SKM-1 (cell line): ENCODE data around the gene TSGA10.
"Not testable (repeated sequence)": the region's sequence is repeated elsewhere in the genome, so short reads cannot be mapped to it uniquely, and the experiment has no call there.

Source experiments
- DNase-seq: peaks from one replicate; lab custom pipeline; 2025; ENCODE audit not compliant: unreplicated experiment; lab: John Stamatoyannopoulos, UW

The TSGA10 gene

DNA sequence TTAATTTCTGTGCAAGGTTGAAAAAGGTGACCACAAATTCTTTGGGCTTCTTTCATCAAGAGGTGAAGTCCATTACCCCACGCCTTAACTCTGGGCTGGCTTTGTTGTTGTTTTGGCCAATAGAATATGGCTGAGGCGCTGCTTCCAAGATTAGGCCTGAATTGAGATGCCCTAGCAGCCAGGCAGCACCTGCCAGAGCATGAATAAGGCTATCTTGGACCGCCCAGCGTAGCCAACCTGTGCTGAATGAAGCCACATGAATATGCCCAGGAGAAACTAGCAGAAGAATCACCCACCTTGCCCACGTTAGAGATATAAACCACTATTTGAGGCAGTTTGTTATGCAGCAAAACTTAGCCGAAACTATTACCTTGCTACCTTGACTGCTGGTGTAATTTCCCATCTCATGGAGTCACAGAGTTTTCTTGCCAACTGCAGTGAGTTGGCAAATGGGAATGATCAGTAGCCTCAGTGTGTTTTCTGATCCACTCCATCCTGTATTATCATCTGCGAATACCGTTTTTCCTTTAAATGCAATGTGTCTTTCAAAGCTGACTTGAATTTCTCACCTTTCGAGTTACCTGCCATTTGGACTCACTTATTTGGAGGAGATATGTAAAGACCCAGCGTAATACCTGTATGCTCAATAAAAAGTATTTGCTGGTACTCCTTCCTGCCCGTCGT, 679 bp downstream of the TSGA10 start:
- DNase-seq, result no peak

DNA sequence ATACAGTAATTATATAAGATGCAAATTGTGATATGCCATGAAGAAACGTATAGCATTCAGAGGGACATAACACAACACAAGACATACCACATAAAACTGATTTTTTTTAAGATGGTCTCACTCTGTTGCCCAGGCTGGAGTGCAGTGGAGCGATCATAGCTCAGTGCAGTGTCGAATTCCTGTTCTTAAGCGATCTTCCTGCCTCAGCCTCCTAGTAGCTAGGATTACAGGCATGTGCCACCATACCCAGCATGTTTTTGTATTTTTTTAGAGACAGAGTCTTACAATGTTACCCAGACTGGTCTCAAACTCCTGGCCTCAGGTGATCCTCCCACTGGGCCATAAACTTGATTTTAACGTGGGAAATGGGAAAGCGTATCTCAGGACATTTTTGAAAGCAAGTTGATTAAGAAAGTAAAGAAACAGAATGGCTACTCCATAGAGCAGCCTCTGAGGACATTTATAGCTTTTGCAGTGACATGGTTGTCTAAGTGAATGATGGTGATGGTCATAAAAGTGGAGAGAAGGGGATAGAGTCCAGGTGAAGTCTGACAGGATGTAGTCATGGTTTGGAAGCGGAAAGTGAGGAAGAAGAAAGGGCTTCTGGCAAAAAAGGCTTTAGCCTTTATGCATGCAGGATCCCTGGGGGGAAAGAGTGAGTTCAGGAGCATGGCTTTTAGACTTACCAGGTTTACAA, 2.4 kb downstream of the TSGA10 start:
- DNase-seq, result no peak

DNA sequence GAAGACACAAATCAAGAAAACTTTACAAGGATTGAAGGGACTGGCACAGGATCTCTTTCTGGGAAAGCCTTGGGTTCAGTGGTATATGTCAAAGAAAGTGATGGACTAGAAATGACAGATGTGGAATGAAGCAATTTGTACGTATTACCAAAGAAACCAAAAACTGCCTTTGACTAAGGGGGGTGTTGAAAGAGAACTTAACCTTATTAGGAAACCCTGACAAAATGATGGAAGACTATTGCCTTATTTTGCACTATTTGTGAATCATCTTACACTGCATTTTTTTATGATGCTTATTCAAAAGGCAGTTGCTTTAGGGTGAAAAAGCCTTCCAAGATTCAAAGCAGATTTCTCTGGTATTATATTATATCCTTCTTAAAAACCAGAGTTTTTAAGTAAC, 4.0 kb downstream of the TSGA10 start:
- no peak for DNase-seq

GRCh38 chr2:99141110-99142108, 13.3 kb downstream of the TSGA10 start, which contains the start of gene C2orf15:
TSS of gene C2orf15 (plus strand) at chr2:99141707. CDS start at chr2:99150559, 8,852 bp downstream.
- DNase-seq, result peak; percentile 87

DNA sequence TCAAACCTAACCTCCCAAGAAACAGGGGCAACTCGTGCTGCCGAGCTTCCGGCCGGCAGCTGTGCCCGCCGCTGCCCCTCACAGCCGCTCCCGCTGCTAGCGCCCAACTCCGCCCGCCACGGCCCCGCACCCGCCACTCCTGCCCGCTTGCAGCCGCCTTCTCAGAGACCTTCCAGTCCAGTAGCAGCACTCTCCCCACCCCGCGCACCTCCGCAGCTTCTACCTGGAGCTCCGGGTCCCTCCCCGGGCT, 14.0 kb downstream of the TSGA10 start:
- no peak for DNase-seq

DNA sequence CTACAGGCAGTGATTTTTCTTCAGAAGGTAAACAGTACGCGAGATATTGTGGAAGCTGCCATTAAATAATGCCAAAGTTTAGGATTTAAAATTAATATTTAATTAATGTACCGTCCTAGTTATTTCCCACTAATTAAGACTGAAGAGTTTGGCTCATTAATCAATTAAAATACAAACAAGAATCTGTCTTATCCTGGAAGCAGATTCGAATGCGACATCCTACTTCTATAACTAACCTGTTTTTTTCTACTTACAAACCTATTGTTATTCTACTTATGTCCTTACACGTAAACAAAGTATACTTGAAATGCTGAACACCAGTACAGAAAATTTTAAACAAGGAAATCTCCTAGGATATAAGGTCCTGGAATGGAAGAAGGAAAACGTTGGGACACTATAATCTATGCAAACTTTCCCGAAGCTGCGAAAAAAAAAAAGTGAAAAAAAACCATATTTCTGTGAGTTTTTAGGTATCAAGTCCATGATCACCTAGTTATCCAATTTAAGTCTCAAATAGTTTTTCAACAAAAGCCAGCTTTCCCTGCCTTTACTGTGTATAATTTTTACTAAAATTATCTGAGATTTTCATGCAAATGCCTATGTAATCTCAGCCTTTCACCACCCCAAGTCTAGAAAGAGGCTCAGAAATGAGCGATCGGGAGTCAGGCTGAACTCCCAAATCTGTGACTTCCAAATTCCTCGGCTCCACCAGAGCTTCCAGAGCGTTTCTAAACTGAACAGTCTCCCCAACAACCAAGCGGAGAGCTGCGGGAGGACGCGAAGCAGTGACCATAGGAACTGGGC, 14.5 kb downstream of the TSGA10 start:
- DNase-seq, result no peak

DNA sequence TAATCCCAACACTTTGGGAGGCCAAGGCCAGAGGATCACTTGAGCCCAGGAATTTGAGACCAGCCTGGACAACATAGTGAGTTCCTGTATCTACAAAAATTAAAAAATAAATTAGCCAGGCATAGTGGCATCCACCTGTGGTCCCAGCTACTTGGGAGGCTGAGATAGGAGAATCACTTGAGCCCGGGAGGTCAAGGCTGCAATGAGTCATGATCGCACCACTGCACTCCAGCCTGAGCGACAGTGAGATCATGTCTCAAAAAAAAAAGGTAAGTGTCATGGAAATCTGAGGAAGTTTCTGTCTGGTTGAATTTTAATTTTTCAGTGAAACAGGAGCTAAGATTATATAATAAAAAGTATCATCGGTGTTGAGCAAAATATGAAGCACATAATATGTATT, 15.7 kb downstream of the TSGA10 start:
- no peak for DNase-seq

DNA sequence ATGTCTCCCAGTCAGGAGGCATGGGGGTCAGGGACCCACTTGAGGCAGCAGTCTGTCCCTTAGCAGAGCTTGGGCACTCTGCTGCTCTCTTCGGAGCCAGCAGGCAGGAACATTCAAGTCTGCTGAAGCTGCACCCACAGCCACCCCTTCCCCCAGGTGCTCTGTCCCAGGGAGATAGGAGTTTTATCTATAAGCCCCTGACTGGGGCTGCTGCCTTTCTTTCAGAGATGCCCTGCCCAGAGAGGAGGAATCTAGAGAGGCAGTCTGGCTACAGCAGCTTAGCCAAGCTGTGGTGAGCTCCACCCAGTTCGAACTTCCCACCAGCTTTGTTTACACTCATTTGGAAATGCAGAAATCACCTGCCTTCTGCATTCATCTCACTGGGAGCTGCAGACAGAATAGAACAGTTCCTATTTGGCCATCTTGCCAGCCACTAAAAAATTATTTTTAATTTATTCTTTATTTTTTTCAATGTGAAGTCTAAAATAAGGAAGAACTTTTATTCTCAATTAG, 19.6 kb downstream of the TSGA10 start:
- not testable (repeated sequence) for DNase-seq

- DNase-seq, result no peak
Observed at GRCh38 chr2:99127981-99128380, 26.8 kb downstream of the TSGA10 start.

- DNase-seq, result no peak
Observed at GRCh38 chr2:99112617-99113016, 42.1 kb downstream of the TSGA10 start.

- no peak for DNase-seq
Observed at GRCh38 chr2:99111945-99112344, 42.8 kb downstream of the TSGA10 start.

DNA sequence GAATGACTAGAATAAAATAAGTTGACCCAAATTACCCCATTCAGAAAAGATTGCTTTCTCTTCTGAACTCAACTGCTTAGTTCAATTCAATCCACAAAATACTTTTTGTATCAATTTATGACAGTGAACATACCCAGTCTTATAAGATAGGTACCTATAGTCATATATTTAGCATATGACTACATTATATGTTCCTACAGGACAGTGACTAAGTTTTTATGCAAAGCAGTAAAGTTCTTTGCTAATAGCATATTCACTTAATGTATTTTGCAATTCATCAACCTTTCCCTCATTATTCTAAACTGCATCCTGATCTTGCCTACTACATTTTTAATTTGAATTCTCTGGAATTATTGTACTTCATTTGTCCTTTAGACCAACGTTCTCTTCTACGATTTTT, 43.5 kb downstream of the TSGA10 start:
- DNase-seq, result no peak

DNA sequence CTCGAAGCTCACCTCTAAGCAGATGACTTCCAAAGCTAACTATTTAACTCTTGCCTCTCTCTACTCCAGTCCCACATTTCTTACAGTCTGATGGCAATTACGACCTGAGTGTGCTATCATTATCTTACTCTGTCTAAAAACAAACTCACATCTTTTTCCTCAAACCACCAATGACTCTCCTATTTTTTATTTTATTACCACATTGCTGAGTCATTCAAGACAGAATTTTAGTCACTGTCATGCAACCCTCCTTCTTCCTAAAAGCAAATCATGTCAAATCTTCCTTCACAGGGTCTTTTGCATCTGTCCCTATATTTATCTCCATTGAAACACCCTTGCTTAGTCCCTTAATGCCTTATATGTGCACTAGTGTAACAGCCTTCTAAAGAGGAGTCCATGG, 47.8 kb downstream of the TSGA10 start:
- no peak for DNase-seq

DNA sequence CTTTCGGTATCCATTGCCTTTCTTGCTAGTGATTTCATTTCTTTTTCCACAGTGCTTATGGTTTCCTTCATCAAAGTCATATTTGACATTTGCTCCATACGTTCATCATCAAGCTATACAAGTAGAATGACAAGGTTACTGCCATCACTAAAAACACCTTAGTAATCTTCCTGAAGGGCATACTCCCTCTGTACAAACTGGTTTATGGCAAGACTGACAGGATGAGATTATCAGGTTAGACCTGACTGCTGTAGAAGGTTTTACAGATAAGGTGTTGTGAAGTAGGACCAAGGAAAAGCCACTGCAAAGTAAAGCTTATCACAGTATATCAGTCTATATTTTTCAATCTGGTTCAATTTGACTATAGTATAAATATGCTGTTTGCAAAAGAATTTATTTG, 50.7 kb downstream of the TSGA10 start:
- no peak for DNase-seq

- DNase-seq, result no peak
Observed at GRCh38 chr2:99101697-99102096, 53.0 kb downstream of the TSGA10 start.

- DNase-seq, result no peak
Observed at GRCh38 chr2:99096728-99097127, 58.0 kb downstream of the TSGA10 start.

DNA sequence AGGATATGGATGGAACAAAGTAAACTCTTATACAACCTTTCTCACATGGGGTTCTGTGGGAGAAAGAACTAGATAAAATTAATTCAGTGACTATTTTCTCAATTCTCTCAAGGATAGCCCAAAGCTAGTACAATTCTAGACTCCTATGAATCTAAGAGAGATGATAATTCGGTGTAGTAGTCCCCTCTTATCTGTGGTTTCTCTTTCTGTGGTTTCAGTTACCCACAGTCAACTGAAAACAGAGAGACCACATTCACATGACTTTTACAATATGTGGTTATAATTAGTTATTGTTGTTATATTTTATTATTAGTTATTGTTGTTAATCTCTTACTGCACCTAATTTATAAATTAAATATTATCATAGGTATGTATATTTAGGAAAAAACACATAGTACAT, 66.7 kb downstream of the TSGA10 start:
- no peak for DNase-seq

DNA sequence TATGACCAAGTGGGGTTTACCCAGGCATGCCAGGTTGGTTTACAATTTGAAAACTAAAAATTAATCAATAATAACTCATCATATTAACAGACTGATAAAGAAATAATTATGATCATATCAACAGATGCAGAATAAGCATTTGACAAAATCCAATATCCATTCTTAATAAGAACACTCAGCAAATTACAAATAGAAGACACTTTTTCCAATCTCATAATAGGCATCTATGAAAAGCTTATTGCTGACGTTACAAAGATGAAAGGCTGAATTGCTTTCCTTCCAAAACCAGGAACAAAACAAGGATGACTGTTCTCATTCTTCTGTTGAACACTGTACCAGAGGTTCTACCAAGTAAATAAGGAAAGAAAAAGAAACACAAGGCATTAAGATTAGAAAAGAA, 68.4 kb downstream of the TSGA10 start:
- no peak for DNase-seq

GRCh38 chr2:99085421-99085820, 69.3 kb downstream of the TSGA10 start:
- DNase-seq, result no peak

DNA sequence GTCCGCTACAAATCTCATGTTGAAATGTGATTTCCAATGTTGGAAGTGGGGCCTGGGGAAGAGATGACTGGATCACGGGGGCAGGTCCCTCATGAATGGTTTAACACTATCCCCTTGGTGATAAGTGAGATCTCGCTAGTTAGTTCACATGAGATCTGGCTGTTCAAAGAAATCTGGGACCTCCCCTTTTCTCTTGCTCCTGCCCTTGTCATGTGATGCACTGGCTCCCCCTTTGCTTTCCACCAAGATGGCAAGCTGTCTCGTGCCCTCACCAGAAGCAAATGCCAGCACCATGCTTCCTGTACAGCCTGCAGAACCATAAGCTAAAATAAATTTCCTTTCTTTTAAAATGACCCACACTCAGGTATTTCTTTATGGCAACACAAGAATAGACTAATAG, 70.5 kb downstream of the TSGA10 start:
- no peak for DNase-seq

- DNase-seq, result no peak
Observed at GRCh38 chr2:99081891-99082290, 72.9 kb downstream of the TSGA10 start.
